HFFc6 (cell line): ENCODE data around the gene HS6ST3. TPM values are rescaled to one million over a fixed set of nuclear protein-coding genes. Genes with fewer than 3 reads are reported as not detected.

Source experiments
- DNase-seq: peaks from one replicate; pipeline ENCODE4 v3.0.0-alpha.2; 2018
- H3K27ac Mint-ChIP-seq: 2 replicates; pipeline ENCODE4 v1.8.0; 2020; ENCODE audit warnings: mild to moderate bottlenecking, mixed read lengths
- H3K27me3 Mint-ChIP-seq: 2 replicates; pipeline ENCODE4 v1.8.0; 2021; ENCODE audit warnings: mild to moderate bottlenecking, moderate library complexity, mixed read lengths; ENCODE audit not compliant: insufficient read depth
- H3K36me3 Mint-ChIP-seq: 2 replicates; pipeline ENCODE4 v1.8.0; 2021; ENCODE audit warnings: low read depth, mixed read lengths
- H3K4me1 Mint-ChIP-seq: 2 replicates; pipeline ENCODE4 v1.8.0; 2020; ENCODE audit warnings: low read depth, mixed read lengths
- H3K4me3 Mint-ChIP-seq: 2 replicates; pipeline ENCODE4 v1.8.0; 2020; ENCODE audit warnings: mild to moderate bottlenecking, moderate library complexity, mixed read lengths
- H3K9me3 Mint-ChIP-seq: 2 replicates; pipeline ENCODE4 v1.8.0; 2020; ENCODE audit warnings: mild to moderate bottlenecking, mixed read lengths
- total RNA-seq, 6 experiments: library from RNA; stranded (reverse); fragmentation: NEBNext Ultra II Directional; extraction: Animal tissue kit (Norgen Biotek cat#: 25700); gene quantifications; 2 replicates in 1 of 6; 3 replicates in 5 of 6; pipeline ENCODE4 v1.2.3, GENCODE V29; 2021
- TF ChIP-seq, protein P1 (sequence below): fragments of 200-600 bp; sonication (generic); IDR thresholded peaks from 2 replicates; pipeline ENCODE4 v1.5.0; 2021; ENCODE audit warnings: antibody characterized with exemption, mild to moderate bottlenecking

HS6ST3 gene
- total RNA-seq, 6 experiments from 2014 or later, result not detected

DNA sequence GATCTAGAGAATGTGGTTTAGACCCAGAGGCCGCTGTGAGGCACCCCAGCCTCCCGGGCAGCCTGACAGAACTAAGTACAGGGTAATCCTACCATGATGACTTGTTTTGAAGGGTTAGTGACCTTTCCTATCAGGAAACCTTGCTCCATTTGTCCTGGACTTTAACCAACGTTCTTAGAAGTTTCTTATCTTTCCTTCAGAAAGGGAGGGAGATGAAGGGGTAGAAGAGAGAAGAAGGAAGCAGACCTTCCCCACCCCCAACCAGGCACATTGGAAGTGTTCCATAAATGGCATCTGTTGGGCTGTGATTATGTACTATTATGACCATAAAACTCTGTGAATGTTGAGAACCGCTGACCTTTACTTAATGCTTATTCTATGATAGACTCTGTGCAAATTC lies 720.2 kb downstream of the HS6ST3 start:
- Mint-ChIP-seq H3K9me3 (peaks cover 48% of the 10 kb centered on the region), H3K36me3 (no peaks in the 10 kb centered on the region; the same call in 1 of the 2 replicates), H3K27me3 (no peaks in the 10 kb centered on the region; the same call in 1 of the 2 replicates), H3K4me1 (no peaks in the 10 kb centered on the region), H3K27ac (no peak overlapping the region), H3K4me3 (no peak overlapping the region)
- DNase-seq, result no peak
- TF ChIP-seq, protein P1, sequence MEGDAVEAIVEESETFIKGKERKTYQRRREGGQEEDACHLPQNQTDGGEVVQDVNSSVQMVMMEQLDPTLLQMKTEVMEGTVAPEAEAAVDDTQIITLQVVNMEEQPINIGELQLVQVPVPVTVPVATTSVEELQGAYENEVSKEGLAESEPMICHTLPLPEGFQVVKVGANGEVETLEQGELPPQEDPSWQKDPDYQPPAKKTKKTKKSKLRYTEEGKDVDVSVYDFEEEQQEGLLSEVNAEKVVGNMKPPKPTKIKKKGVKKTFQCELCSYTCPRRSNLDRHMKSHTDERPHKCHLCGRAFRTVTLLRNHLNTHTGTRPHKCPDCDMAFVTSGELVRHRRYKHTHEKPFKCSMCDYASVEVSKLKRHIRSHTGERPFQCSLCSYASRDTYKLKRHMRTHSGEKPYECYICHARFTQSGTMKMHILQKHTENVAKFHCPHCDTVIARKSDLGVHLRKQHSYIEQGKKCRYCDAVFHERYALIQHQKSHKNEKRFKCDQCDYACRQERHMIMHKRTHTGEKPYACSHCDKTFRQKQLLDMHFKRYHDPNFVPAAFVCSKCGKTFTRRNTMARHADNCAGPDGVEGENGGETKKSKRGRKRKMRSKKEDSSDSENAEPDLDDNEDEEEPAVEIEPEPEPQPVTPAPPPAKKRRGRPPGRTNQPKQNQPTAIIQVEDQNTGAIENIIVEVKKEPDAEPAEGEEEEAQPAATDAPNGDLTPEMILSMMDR, result no peak

DNA sequence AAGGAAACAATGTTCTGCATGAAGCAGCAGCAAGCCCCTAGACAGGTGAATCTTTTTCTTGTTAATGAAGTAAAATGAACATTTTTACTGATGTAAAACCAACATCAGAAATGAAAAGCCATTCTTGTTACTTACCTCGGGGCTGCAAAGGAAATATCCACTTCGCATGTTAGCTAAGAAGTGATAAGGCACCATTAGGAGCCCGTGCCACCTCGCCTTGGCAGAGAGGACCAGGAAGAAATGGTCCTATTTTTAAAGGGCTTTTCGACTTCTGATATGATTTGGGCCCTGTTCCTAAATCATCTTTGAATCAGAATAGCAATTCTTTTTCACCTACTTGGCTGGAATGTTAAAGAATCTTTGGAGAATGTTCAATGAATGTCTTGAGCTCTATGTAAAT lies 721.1 kb downstream of the HS6ST3 start:
- Mint-ChIP-seq H3K4me3 (no peak overlapping the region), H3K36me3 (no peaks in the 10 kb centered on the region; the same call in 1 of the 2 replicates), H3K9me3 (peaks cover 49% of the 10 kb centered on the region), H3K4me1 (no peaks in the 10 kb centered on the region), H3K27ac (no peak overlapping the region), H3K27me3 (no peaks in the 10 kb centered on the region; the same call in 1 of the 2 replicates)
- no peak for DNase-seq
- TF ChIP-seq, protein P1, result no peak

DNA sequence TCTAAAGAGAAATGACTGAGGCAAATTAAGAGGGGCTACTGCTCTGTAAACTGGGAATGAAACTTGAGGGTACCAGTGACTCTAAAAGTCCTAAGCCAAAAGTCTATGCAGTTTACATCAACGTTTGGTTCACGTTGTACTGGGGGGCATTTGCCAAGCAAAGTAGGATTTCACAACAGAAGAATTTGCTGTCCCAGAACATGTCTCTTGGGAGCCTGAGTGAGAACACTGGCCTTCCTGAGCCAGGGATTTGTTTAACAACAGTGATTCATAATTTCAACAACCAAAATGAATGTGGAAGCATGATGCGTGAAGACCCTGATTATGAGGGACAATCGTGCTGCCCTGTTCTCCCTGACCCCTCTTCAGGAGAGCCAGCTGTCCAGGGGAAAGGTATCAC lies 726.4 kb downstream of the HS6ST3 start:
- Mint-ChIP-seq H3K27ac (no peak overlapping the region), H3K4me3 (no peak overlapping the region)
- TF ChIP-seq, protein P1, result no peak

DNA sequence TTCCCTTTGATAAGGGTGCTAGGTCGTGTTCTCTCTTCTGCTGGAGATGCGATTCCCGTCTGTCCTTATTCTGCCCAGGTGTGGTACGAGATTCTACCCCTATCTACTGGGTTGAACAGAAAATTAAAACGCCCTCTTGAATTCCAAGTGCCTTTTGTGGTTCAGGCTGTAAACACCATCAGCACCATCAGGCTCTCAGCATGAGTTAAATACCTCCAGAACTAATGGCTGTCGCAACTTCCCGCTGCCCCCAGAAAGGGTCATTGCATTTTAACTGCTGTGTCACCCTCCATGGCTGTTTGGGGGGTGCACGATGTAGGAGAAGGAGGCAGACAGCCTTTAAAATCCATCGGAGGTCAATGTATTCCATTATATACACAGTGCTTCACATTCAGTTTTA lies 727.0 kb downstream of the HS6ST3 start:
- DNase-seq, result no peak
- no peaks in the 10 kb centered on the region for H3K27me3 Mint-ChIP-seq
- peaks cover 16% of the 10 kb centered on the region for H3K9me3 Mint-ChIP-seq
- TF ChIP-seq, protein P1, result no peak
- no peak overlapping the region for H3K27ac Mint-ChIP-seq
- no peak overlapping the region for H3K4me3 Mint-ChIP-seq
- no peaks in the 10 kb centered on the region for H3K4me1 Mint-ChIP-seq
- no peaks in the 10 kb centered on the region for H3K36me3 Mint-ChIP-seq

More for the DNA sequence above, 726.4 kb downstream of the HS6ST3 start:
- H3K9me3 Mint-ChIP-seq, result peaks cover 17% of the 10 kb centered on the region
- no peak for DNase-seq
- H3K36me3 Mint-ChIP-seq, result no peaks in the 10 kb centered on the region
- no peaks in the 10 kb centered on the region for H3K27me3 Mint-ChIP-seq
- H3K4me1 Mint-ChIP-seq, result no peaks in the 10 kb centered on the region

DNA sequence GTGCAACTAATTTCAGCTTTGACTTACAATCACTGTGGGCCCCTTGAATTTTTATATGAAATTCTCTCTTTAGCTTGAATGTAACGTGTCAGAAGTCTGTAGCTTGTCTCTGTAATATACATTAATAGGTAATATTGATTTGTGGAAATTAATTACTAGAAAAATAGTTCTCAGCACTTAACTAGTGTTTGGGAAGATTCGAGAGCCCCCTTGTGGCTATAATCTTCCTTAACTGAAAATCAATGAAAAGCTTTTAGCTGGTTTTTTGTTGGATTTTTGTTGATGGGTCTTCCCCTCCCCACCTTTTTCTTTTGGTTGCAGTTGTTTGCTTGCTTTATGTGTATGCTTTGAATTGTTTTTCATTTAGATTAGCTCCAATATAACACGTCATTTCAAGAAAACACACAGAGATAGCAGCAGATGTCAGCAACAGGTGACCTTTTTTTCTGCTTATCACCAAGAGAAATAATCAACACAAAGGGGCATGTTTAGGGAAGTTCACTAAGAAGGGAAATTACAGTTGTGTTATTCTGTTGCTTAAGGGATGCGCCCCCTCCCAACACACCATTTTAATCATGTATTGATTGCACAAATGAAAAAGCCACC lies 727.5 kb downstream of the HS6ST3 start:
- H3K9me3 Mint-ChIP-seq, result peaks cover 12% of the 10 kb centered on the region
- TF ChIP-seq, protein P1, result peak; percentile 71
- no peaks in the 10 kb centered on the region for H3K4me1 Mint-ChIP-seq
- no peaks in the 10 kb centered on the region; the same call in 1 of the 2 replicates for H3K27me3 Mint-ChIP-seq
- H3K27ac Mint-ChIP-seq, result no peak overlapping the region
- H3K4me3 Mint-ChIP-seq, result no peak overlapping the region
- no peaks in the 10 kb centered on the region for H3K36me3 Mint-ChIP-seq
- no peak for DNase-seq
